Testis (tissue), 2 donors: ENCODE measurements around the gene ABL1.

Experiments used
- POLR2A ChIP-seq: fragments of 450-650 bp; IDR thresholded peaks from one replicate; pipeline ENCODE4 v1.6.1; 2017; ENCODE audit warnings: antibody characterized with exemption, mild to moderate bottlenecking, moderate library complexity
- TF ChIP-seq, protein P1 (sequence below), 3 experiments: fragments of 450-650 bp in 2 of 3; fragments of 200-600 bp in 1 of 3; sonication (generic) in 1 of 3; IDR thresholded peaks; one replicate each; pipeline ENCODE4 v1.5.1; 2016 to 2019; ENCODE audit warnings: antibody characterized with exemption in 3 of 3, mild to moderate bottlenecking in 2 of 3, moderate library complexity in 1 of 3

DNA sequence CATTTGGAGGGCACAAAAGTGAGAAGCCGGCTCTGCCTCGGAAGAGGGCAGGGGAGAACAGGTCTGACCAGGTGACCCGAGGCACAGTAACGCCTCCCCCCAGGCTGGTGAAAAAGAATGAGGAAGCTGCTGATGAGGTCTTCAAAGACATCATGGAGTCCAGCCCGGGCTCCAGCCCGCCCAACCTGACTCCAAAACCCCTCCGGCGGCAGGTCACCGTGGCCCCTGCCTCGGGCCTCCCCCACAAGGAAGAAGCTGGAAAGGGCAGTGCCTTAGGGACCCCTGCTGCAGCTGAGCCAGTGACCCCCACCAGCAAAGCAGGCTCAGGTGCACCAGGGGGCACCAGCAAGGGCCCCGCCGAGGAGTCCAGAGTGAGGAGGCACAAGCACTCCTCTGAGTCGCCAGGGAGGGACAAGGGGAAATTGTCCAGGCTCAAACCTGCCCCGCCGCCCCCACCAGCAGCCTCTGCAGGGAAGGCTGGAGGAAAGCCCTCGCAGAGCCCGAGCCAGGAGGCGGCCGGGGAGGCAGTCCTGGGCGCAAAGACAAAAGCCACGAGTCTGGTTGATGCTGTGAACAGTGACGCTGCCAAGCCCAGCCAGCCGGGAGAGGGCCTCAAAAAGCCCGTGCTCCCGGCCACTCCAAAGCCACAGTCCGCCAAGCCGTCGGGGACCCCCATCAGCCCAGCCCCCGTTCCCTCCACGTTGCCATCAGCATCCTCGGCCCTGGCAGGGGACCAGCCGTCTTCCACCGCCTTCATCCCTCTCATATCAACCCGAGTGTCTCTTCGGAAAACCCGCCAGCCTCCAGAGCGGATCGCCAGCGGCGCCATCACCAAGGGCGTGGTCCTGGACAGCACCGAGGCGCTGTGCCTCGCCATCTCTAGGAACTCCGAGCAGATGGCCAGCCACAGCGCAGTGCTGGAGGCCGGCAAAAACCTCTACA, 49.8 kb downstream of the ABL1 start:
- TF ChIP-seq, protein P1, sequence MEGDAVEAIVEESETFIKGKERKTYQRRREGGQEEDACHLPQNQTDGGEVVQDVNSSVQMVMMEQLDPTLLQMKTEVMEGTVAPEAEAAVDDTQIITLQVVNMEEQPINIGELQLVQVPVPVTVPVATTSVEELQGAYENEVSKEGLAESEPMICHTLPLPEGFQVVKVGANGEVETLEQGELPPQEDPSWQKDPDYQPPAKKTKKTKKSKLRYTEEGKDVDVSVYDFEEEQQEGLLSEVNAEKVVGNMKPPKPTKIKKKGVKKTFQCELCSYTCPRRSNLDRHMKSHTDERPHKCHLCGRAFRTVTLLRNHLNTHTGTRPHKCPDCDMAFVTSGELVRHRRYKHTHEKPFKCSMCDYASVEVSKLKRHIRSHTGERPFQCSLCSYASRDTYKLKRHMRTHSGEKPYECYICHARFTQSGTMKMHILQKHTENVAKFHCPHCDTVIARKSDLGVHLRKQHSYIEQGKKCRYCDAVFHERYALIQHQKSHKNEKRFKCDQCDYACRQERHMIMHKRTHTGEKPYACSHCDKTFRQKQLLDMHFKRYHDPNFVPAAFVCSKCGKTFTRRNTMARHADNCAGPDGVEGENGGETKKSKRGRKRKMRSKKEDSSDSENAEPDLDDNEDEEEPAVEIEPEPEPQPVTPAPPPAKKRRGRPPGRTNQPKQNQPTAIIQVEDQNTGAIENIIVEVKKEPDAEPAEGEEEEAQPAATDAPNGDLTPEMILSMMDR (IDR thresholded peaks at IDR 0.05) = no peak
- no peak for TF ChIP-seq POLR2A
